ENCODE measurements around the gene ANKK1.

ANKK1 gene

DNA sequence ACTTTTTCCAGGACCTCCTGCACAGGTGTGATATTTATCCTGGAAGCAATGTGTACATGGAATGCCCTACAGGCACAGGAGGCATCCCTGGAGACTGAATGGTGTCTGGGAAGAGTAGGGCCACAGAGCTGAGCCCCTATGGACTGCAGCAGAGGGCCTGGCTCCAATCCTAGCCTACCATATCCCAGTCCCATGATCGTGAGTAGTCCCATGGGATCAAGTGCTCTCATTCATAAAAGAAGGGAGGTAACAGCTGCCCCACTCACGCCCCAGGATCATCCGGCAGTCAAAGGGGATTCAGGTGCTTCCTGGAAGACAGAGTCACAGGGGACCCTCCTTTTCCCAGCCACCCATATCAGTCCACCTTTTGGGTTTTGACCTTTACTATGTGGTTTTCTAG lies 24.0 kb downstream of the ANKK1 start:
- DNase-seq = no peak

GRCh38 chr11:113412675-113413074 lies 25.1 kb downstream of the ANKK1 start:
- no peak for DNase-seq

- no peak for DNase-seq
Observed at GRCh38 chr11:113415343-113415742, 27.8 kb downstream of the ANKK1 start.

- DNase-seq = no peak
Observed at GRCh38 chr11:113417428-113417827, 29.8 kb downstream of the ANKK1 start.

- DNase-seq = no peak
Observed at GRCh38 chr11:113419454-113420003, 31.9 kb downstream of the ANKK1 start.

- DNase-seq = no peak
Observed at GRCh38 chr11:113420808-113421207, 33.2 kb downstream of the ANKK1 start.

DNA sequence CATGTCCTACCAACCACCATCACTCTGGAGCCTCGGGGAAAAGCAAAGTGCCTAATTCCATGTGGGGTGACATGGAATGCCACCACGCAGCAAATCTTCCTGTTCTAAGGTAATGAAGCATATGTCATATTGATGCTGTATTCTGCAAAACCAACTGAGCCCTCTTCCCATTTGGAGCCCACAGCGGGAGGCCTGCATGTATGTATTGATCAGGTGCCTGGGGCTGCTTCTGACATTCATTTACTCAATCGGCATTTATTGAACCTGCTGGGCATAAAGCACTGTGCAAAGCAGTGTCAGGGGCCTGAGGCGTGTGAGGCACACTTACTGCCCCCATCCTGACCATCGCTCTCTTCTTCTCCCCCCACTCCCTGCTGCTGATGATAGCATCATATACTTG lies 39.1 kb downstream of the ANKK1 start:
- no peak for DNase-seq

DNA sequence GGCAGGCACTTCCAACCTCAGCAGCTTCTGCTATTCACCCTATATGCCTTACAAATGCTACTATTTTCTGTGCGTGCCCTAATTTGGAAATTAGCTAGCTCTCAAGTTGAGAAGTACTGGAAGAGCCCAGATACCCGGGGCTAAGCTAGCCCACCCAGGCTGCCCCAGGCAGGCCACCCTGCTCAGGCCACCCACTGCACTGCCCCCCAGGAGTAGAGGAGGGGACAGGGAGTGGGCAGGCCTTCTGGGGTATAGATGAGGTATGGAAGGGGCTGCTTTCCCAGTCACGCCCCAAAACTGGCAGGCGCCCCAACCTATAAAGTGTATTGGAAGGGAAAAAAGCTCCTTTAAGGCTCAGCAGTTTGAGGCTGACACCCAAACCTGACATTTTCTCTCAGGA lies 44.2 kb downstream of the ANKK1 start:
- DNase-seq = no peak

DNA sequence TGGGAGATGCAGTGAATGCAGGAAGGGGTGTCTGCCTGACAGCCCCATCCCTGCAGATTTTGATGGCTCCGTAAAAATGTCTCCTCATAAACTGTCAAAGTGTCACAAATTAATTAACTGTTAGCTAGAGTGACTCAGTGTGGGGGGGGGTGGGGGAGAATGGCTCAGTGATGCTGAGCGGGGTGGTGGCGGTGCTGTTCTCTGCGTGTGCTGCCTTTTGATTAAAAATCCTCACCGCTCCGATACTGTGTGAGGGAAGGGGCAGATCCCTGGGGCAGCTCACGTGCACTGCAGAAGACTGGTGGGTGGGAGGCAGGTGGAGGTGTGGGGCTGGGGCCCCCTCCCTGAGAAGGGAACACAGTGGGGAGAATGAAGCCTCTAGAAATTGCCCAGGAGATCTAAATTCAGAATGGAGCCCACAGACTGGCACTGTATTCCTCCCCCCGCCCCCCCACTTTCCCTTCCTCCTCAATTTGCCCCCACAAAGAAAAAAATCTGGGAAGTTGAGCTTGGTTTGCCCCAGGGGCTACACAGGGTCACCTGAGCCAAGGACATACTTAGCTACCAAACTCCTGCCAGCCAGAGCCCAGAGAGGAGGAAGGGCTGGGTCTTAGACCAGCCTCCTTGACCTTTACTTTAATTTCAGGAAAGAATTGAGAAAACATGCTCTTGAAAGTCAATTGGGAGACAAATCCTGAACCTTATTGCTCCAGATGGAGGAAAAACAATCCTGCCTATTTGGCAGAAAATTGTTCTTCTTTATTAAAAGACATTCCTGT lies 47.8 kb downstream of the ANKK1 start:
- no peak for DNase-seq

DNA sequence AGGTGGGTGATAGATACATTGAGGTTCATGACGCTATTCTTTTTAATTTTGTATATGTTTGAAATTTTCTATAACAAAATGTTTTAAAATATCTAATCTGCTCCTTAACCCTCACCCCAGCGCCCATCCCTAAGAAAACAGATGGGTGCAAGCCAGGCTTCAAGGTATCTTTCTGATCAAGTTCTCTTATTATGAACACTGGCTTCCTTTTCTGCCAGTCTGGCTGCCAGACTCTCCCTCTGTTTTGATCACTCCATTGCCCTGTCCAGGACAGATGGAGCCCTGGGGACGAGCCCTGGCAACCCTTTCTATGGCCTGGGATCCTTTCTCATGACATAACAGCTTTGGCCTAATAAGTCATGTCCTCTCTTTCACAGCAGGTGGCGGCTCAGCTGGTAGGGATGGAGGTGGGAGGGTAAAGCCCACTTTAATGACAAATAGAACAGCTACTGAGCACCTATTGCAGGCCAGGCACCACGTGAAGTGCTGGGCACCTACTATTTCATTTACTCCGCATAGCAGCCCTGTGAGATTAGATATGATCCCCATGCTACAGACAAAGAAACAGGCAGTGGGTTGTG lies 49.2 kb downstream of the ANKK1 start:
- DNase-seq = no peak

DNA sequence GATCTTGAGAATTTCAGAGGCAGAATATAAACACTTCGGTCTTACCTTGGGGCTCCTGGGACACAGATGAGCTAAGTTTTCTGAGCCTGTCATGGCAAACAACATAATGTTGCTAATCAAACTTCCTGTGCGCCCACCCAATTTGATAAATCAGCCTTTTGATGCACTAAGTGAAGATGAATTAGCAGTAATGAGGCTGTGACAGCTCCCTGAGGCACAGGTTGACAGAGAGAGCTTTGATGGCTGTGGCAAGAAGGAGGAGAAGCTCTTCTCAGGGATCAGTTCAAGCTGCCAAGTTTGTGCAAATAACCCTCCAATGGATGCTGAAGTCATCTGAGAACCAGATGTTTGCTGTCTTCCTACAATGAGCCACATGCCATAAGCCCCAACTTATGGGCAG lies 53.2 kb downstream of the ANKK1 start:
- no peak for DNase-seq

GRCh38 chr11:113444502-113445123 lies 57.0 kb downstream of the ANKK1 start:
- DNase-seq = no peak

DNA sequence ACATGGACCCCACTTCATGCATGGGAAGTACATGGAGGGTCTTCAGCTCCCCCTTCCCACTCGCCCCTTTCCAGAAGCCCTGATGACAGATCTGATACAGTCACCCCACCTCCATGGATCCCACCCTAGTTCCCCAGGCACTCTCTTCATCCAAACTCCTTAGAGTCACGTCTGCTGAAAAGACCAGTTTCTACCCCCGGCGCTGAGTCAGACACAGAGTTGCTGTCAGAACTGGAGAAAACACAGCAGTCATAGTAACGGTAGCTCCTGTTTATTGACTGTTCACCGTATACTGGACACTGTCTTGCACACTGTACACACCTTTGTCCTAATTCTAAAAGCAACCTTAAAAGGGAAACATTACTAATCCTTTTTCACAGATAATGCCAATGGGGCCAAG lies 58.5 kb downstream of the ANKK1 start:
- DNase-seq = no peak

DNA sequence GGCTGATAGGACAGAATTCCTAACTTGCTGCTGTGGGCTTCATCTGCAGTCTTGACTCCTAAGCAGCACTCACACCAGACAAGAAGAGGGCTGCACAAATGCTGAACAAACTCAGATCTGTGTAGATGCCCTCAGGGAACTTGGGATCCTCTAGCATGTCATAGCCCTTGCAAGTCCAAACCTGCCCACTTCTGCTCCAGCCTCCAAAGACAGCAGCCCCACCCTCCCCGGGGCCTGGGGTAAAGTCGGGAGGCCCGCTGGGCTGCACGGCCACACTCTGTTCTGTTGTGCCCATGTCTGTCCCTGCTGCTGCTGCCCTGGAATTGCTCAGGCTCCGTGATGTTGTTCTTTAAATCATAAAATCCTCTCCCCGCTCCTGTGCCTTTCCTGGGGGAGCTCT lies 59.4 kb downstream of the ANKK1 start:
- no peak for DNase-seq

DNA sequence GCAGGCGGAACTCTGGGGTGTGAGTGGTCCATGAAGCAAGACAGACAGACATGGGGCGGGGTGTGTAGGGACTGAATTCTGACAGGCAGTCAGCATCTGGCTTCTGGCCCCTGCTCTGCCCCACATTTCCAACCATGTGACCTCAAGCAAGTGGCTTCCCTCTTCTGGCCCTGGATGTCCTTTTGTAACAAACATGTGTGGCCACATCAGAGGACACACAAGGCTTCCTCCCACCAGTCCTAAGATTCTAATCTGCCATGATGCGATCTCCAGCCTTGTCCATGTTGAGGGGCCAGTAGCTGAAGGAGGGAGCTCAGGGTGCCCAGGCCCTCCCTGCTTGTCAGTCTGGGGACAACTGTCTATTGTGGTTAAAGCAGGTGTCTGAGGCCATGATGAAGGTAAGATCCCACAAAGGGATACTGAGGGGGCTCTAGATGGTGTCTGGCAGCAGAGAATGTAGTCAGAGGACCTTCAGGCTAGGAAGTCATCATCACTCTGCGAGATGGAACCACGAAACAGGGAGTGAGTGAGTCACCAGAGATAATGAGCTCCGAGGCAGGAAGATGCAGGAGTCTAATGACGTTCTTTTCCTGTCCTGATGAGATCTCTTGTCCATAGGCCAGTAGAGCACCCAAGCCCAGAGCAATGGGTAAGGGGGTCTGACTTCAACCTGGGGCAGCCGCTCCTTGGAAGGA lies 60.2 kb downstream of the ANKK1 start:
- no peak for DNase-seq

- DNase-seq = no peak
Observed at GRCh38 chr11:113448316-113448677, 60.7 kb downstream of the ANKK1 start.

GRCh38 chr11:113449743-113450142 lies 62.2 kb downstream of the ANKK1 start:
- no peak for DNase-seq

Measured in suppressor macrophage treated with lipopolysaccharide for 4 hours (primary cell).